Stimulated activated CD8-positive, alpha-beta memory T cell treated with anti-CD3 and anti-CD28 coated beads, Interleukin-4, amount 100 ng/mL, for 48 hours (primary cell): Measurements from ENCODE around the gene RP2.

Experiments used
- DNase-seq: peaks from one replicate; pipeline ENCODE4 v3.0.0-alpha.2; 2020

The RP2 gene

GRCh38 chrX:46927718-46928117 lies 90.9 kb downstream of the RP2 start:
- DNase-seq = no peak

DNA sequence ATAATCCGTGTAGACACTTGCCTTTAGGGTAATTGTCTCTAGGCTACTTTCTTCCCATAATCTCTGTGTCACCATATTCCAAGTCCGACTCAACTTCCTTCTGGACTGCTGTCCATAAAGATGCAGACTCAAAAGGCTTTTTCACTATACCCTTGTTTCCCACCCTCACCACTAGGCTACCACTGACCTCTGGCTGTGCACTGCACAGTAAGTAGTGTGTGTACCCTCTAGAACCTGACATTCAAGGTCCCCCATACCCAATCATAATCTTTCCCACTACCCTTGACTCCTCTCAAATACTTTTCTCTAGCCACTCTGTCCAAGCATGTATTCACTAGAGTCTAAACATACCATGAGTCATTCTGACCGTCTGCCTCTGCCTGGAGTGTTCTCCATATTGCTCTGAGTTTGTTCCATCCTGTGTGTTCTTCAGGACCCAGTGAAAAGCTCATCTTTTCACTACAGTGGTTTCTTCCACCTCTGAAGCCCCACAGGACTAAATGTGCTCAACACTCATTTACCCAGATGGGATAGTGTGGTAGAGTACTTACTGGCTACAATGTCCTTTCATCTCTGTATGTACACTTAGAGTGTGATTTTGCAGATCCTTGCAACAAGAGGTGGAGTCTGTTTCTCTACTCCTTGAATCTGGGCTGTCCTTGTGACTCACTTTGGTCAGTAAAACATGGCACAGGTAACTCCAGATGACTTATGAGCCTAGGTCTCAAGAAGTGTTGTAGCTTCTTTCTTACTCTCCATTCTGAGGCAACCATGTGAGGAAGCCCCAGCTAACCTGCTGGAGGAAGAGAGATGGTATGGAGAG lies 92.8 kb downstream of the RP2 start:
- no peak for DNase-seq
